ENCODE measurements around the gene ILKAP. TPM values are rescaled to one million over a fixed set of nuclear protein-coding genes. Genes with fewer than 3 reads are reported as not detected.

ILKAP gene
- total and polyA plus RNA-seq, 2 experiments from 2014 or later: 25.9 to 37.5 TPM

DNA sequence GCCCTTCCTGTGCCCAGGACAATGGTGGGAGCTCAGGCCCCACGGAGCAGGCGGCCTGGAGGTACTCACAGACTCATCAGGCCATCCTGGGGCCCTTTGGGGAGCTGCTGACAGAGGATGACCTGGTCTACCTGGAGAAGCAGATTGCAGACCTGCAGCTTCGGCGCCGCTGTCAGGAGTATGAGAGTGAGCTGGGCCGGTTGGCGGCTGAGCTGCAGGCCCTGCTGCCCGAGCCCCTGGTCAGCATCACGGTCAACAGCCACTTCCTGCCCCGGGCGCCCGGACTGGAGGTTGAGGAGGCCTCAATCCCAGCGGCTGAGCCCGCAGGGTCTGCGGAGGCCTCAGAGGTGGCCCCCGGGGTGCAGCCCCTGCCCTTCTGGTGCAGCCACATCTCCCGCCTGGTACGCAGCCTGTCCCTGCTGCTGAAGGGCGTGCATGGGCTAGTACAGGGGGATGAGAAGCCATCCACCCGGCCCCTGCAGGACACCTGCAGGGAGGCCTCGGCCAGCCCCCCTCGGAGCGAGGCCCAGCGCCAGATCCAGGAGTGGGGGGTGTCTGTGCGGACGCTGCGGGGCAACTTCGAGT is 73.3 kb downstream of the ILKAP start:
- Histone ChIP-seq H3K79me2 (no peaks in the 10 kb centered on the region), H3K36me3 (replicated peaks; ENCODE audit: insufficient read depth, low read depth) (no peaks in the 10 kb centered on the region), H3K4me1 (ENCODE audit: insufficient read depth) (no peaks in the 10 kb centered on the region), H3K4me2 (no peak overlapping the region), H3K9me3 (ENCODE audit: low read depth) (no peaks in the 10 kb centered on the region), H3K9me2 (replicated peaks; ENCODE audit: insufficient read depth) (no peaks in the 10 kb centered on the region), H2AFZ (no peak overlapping the region), H3K27ac (no peak overlapping the region), H3K4me3 (no peak overlapping the region), H4K20me1 (ENCODE audit: insufficient read depth, poor library complexity, severe bottlenecking) (no peaks in the 10 kb centered on the region), H3K27me3 (no peaks in the 10 kb centered on the region)
- TF ChIP-seq, protein P1, sequence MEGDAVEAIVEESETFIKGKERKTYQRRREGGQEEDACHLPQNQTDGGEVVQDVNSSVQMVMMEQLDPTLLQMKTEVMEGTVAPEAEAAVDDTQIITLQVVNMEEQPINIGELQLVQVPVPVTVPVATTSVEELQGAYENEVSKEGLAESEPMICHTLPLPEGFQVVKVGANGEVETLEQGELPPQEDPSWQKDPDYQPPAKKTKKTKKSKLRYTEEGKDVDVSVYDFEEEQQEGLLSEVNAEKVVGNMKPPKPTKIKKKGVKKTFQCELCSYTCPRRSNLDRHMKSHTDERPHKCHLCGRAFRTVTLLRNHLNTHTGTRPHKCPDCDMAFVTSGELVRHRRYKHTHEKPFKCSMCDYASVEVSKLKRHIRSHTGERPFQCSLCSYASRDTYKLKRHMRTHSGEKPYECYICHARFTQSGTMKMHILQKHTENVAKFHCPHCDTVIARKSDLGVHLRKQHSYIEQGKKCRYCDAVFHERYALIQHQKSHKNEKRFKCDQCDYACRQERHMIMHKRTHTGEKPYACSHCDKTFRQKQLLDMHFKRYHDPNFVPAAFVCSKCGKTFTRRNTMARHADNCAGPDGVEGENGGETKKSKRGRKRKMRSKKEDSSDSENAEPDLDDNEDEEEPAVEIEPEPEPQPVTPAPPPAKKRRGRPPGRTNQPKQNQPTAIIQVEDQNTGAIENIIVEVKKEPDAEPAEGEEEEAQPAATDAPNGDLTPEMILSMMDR (IDR thresholded peaks at IDR 0.05; ENCODE audit: poor library complexity): no peak
- TF ChIP-seq EZH2 (IDR thresholded peaks at IDR 0.05; ENCODE audit: borderline replicate concordance): no peak
- no peak for TF ChIP-seq EZH2phosphoT487 (IDR thresholded peaks at IDR 0.05; ENCODE audit: low read depth, severe bottlenecking, unreplicated experiment)
- DNase-seq (ENCODE audit: low spot score): no peak
- 95% methylated on average over 28 of the region's 28 CpGs for WGBS (ENCODE audit: low lambda C conversion rate, missing lambda C conversion rate)

DNA sequence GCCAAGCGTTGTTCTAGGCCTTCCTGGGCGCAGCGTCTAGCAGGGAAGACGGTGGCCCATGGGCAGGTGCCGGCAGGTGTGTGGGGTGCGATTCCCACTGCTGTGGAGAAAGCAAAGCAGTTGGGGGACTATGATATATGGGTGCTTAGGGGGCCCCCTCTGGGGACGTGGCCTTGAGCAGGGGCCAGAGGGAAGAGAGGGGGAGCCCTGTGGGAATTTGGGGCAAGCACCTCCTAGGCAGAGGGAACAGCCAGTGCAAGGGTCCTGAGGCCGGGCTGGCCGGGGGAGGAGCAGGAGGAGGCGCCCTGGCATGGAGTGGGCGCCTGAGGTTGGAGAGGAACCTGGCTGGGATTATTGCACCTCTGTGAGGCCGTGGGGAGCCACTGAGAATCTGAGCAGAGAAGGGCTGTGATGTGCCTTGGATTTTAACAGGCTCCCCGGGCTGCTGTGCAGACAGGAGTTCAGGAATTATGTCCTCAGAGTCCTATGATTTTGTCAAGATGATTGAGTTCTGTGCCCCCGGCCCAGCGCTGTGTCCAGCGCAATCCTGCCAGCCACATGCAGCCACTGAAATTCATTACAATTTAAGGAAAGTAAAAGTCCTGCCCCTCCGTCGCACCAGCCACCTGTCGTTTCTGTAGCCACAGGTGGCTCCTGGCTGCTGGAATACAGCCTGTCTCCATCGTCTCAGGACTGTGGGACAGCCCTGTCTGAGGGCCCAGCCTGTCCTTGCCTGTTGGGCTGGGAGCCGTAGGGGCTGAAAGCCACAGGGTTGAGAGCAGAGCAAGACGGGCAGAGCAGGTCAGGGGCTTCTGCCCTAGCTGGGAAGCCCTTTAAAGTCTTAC is 74.1 kb downstream of the ILKAP start:
- H3K79me2 ChIP-seq: no peaks in the 10 kb centered on the region
- no peak for DNase-seq (ENCODE audit: low spot score)
- WGBS (ENCODE audit: low lambda C conversion rate, missing lambda C conversion rate): 90% methylated on average over 22 of the region's 22 CpGs
- no peaks in the 10 kb centered on the region for H3K36me3 ChIP-seq (replicated peaks; ENCODE audit: insufficient read depth, low read depth)
- H2AFZ ChIP-seq: no peak overlapping the region
- no peaks in the 10 kb centered on the region for H3K9me2 ChIP-seq (replicated peaks; ENCODE audit: insufficient read depth)
- no peaks in the 10 kb centered on the region for H3K4me1 ChIP-seq (ENCODE audit: insufficient read depth)
- no peak for TF ChIP-seq EZH2 (IDR thresholded peaks at IDR 0.05; ENCODE audit: borderline replicate concordance)
- TF ChIP-seq, protein P1 (IDR thresholded peaks at IDR 0.05; ENCODE audit: poor library complexity): no peak
- H3K4me3 ChIP-seq: no peak overlapping the region
- H3K27ac ChIP-seq: no peak overlapping the region
- no peak overlapping the region for H3K4me2 ChIP-seq
- H3K9me3 ChIP-seq (ENCODE audit: low read depth): no peaks in the 10 kb centered on the region
- no peaks in the 10 kb centered on the region for H3K27me3 ChIP-seq
- no peaks in the 10 kb centered on the region for H4K20me1 ChIP-seq (ENCODE audit: insufficient read depth, poor library complexity, severe bottlenecking)

DNA sequence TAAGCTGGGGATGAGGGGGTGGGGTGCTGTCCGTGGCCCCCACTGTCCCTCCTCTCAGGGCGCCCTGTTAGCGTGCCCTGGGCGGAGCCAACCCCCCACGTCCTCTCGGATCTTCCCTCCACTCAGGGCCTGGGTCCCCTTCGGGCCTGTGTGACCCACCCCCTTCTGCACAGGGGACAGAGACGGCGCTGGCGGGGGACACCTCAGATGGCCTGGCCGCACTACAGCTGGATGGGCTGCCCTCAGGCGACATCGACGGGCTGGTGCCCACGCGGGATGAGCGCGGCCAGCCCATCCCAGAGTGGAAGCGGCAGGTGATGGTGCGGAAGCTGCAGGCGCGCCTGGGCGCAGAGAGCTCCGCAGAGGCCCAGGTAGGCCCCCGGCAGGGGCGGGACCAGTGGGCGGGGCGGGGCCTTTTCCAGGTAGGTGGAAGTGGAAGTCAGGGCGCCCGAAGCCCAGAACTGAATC is 74.9 kb downstream of the ILKAP start:
- no peak for DNase-seq (ENCODE audit: low spot score)
- H3K27me3 ChIP-seq: no peaks in the 10 kb centered on the region
- H4K20me1 ChIP-seq (ENCODE audit: insufficient read depth, poor library complexity, severe bottlenecking): no peaks in the 10 kb centered on the region
- no peaks in the 10 kb centered on the region for H3K9me3 ChIP-seq (ENCODE audit: low read depth)
- H3K4me1 ChIP-seq (ENCODE audit: insufficient read depth): no peaks in the 10 kb centered on the region
- no peak overlapping the region for H2AFZ ChIP-seq
- H3K79me2 ChIP-seq: no peaks in the 10 kb centered on the region
- no peak overlapping the region for H3K4me3 ChIP-seq
- H3K36me3 ChIP-seq (replicated peaks; ENCODE audit: insufficient read depth, low read depth): no peaks in the 10 kb centered on the region
- 84% methylated on average over 23 of the region's 30 CpGs for WGBS (ENCODE audit: low lambda C conversion rate, missing lambda C conversion rate)
- H3K27ac ChIP-seq: no peak overlapping the region
- TF ChIP-seq, protein P1 (IDR thresholded peaks at IDR 0.05; ENCODE audit: poor library complexity): no peak
- TF ChIP-seq EZH2phosphoT487 (IDR thresholded peaks at IDR 0.05; ENCODE audit: low read depth, severe bottlenecking, unreplicated experiment) (no peak), EZH2 (IDR thresholded peaks at IDR 0.05; ENCODE audit: borderline replicate concordance) (no peak)
- no peaks in the 10 kb centered on the region for H3K9me2 ChIP-seq (replicated peaks; ENCODE audit: insufficient read depth)
- H3K4me2 ChIP-seq: no peak overlapping the region
